HEK293 (cell line): Measurements from ENCODE around the gene CPNE2.

Source experiments
- ZNF311 ChIP-seq: fragments of 450-650 bp; formaldehyde crosslinking; IDR thresholded peaks from 2 replicates; pipeline ENCODE4 v1.5.1; 2017; ENCODE audit warnings: missing biosample characterization, missing genetic modification characterization, borderline replicate concordance
- ZNF664 ChIP-seq: fragments of 450-650 bp; formaldehyde crosslinking; IDR thresholded peaks from 2 replicates; pipeline ENCODE4 v1.5.1; 2016; ENCODE audit warnings: missing biosample characterization, missing genetic modification characterization

GRCh38 chr16:57048095-57048494 is 44.3 kb upstream of the CPNE2 start:
- TF ChIP-seq ZNF311 (tag by site-specific recombination) (no peak), ZNF664 (tag by site-specific recombination) (no peak)
